Hepatocyte (in vitro differentiated cells): ENCODE data around the gene PRPS1.

ENCODE experiments used
- EZH2 ChIP-seq: fragments of 200-600 bp; sonication (generic); IDR thresholded peaks from 2 replicates; pipeline ENCODE4 v1.6.1; 2016; ENCODE audit warnings: antibody characterized with exemption, mild to moderate bottlenecking, borderline replicate concordance
- EZH2phosphoT487 ChIP-seq: fragments of 200-600 bp; sonication (generic); IDR thresholded peaks from one replicate; pipeline ENCODE4 v1.6.1; 2018; ENCODE audit warnings: antibody characterized with exemption, mild to moderate bottlenecking, low read depth, moderate library complexity; ENCODE audit not compliant: unreplicated experiment, severe bottlenecking
- TF ChIP-seq, protein P1 (sequence below): fragments of 200-600 bp; sonication (generic); IDR thresholded peaks from 2 replicates; pipeline ENCODE4 v1.5.1; 2016; ENCODE audit warnings: antibody characterized with exemption, mild to moderate bottlenecking; ENCODE audit not compliant: poor library complexity

- TF ChIP-seq, protein P1, sequence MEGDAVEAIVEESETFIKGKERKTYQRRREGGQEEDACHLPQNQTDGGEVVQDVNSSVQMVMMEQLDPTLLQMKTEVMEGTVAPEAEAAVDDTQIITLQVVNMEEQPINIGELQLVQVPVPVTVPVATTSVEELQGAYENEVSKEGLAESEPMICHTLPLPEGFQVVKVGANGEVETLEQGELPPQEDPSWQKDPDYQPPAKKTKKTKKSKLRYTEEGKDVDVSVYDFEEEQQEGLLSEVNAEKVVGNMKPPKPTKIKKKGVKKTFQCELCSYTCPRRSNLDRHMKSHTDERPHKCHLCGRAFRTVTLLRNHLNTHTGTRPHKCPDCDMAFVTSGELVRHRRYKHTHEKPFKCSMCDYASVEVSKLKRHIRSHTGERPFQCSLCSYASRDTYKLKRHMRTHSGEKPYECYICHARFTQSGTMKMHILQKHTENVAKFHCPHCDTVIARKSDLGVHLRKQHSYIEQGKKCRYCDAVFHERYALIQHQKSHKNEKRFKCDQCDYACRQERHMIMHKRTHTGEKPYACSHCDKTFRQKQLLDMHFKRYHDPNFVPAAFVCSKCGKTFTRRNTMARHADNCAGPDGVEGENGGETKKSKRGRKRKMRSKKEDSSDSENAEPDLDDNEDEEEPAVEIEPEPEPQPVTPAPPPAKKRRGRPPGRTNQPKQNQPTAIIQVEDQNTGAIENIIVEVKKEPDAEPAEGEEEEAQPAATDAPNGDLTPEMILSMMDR: no peak
- TF ChIP-seq EZH2phosphoT487 (no peak), EZH2 (no peak)
Measured at GRCh38 chrX:107669261-107669660, 41.0 kb downstream of the PRPS1 start.
